Right lobe of liver (tissue), 6 donors: ENCODE results near the gene ERMAP. TPM values are rescaled to one million over a fixed set of nuclear protein-coding genes. Genes with fewer than 3 reads are reported as not detected.

Experiments
- ATAC-seq, 4 donors: fragments of 200-7000 bp; cut with Tn5 transposase; one replicate each; pipeline ENCODE4 v1.9.1; 2020; ENCODE audit warnings: mild to moderate bottlenecking in 4 of 4, moderate library complexity in 4 of 4
- DNase-seq, 3 donors: peaks; one replicate each; pipeline ENCODE4 v3.0.0-alpha.2; 2020
- H3K27ac ChIP-seq, 3 donors: fragments of 200-600 bp; one replicate each; pipeline ENCODE4 v1.8.0; 2022
- H3K27me3 ChIP-seq, 2 donors: fragments of 200-600 bp; one replicate each; pipeline ENCODE4 v1.8.0; 2022
- H3K36me3 ChIP-seq, 4 donors: fragments of 200-600 bp; sonication (generic) in 1 of 4; one replicate each; pipeline versions ENCODE4 v1.5.1 to v1.8.0; 2017 to 2022; ENCODE audit warnings: control low read depth in 1 of 4
- H3K4me1 ChIP-seq, 4 donors: fragments of 200-600 bp; sonication (generic) in 1 of 4; one replicate each; pipeline versions ENCODE4 v1.5.1 to v1.8.0; 2017 to 2022; ENCODE audit warnings: control low read depth in 1 of 4
- H3K4me3 ChIP-seq, 3 donors: fragments of 200-600 bp; one replicate each; pipeline ENCODE4 v1.8.0; 2022
- H3K9me3 ChIP-seq, 4 donors: fragments of 200-600 bp; sonication (generic) in 1 of 4; one replicate each; pipeline versions ENCODE4 v1.5.1 to v1.8.0; 2017 to 2022; ENCODE audit warnings: control low read depth in 1 of 4
- CTCF ChIP-seq, 4 donors: fragments of 200-600 bp in 3 of 4; fragments of 450-650 bp in 1 of 4; IDR thresholded peaks; one replicate each; pipeline versions ENCODE4 v1.5.1 to v1.8.0; 2016 to 2022; ENCODE audit warnings: antibody characterized with exemption in 4 of 4, mild to moderate bottlenecking in 2 of 4
- POLR2A ChIP-seq: fragments of 450-650 bp; IDR thresholded peaks from one replicate; pipeline ENCODE4 v1.6.1; 2017; ENCODE audit warnings: antibody characterized with exemption, mild to moderate bottlenecking
- WGBS: methylation state at CpG from one replicate; pipeline ENCODE4 v1.1.6; 2018; ENCODE audit warnings: low coverage, low lambda C conversion rate; ENCODE audit not compliant: insufficient coverage; ENCODE audit errors: missing lambda C conversion rate; 5-methylcytosine and 5-hydroxymethylcytosine counted together
- intact Hi-C, 2 donors: fragments of 100-400 bp; cut with DNase I; formaldehyde crosslinking; loops; one replicate each; pipeline versions ENCODE4 v1.11.2 to v1.14.1; 2022
- total RNA-seq, 6 experiments: library from RNA; depleted of rRNA in 2 of 6; stranded (reverse); fragments of >200 nt in 2 of 6; fragmentation: NEBNext Ultra II Directional in 3 of 6; extraction: Animal tissue kit (Norgen Biotek cat#: 25700) in 3 of 6; gene quantifications; one replicate each; pipeline versions ENCODE4 v1.1.0 to v1.2.4, GENCODE V29; 2016 to 2023
- donor health status: DM: no; HTN: yes; CAD: no.
- donor health status: DM: no; HTN: no; CAD: no.
- donor health status: DM: no; HTN: no; CAD: no.
- donor health status: DM: no; HTN: yes; CAD: no.
- donor health status: DM: no; HTN: yes; CAD: no.

The ERMAP gene
- total RNA-seq, 6 experiments from 2014 or later: 6.6 to 16.2 (median 13.9) TPM

GRCh38 chr1:42833981-42834380 is 17.1 kb downstream of the ERMAP start:
- Histone ChIP-seq H3K4me1 (no peaks in the 10 kb centered on the region), H3K27me3 (no peaks in the 10 kb centered on the region), H3K27ac (no peak overlapping the region), H3K4me3 (no peak overlapping the region), H3K36me3 (peaks cover 0 to 21% (median 1%) of the 10 kb centered on the region in 4 donors), H3K9me3 (no peaks in the 10 kb centered on the region)
- TF ChIP-seq POLR2A: no peak
- TF ChIP-seq CTCF (IDR thresholded peaks at IDR 0.05): no peak
- ATAC-seq: peak in 2 of 4 donors; percentile 17 to 24
- DNase-seq: no peak
- 85% methylated on average over 3 of the region's 4 CpGs for WGBS
- intact Hi-C loops: no loop called here

DNA sequence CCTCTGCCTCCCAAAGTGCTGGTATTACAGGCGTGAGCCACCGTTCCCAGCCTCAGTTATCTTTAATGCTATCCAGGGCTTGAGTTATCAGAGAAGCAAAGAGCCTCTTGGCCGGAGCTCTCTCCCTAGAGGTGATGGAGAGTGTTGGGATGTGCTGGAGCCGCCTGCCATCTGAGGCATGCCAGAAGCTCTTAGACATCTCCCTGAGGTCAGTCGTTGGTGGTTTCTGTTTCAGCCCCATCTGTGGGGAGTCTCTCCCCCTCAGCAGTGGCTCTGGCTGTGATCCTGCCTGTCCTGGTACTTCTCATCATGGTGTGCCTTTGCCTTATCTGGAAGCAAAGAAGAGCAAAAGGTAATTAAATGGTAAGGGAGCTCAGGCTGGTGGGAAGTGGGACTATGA is 17.9 kb downstream of the ERMAP start:
- Histone ChIP-seq H3K27me3 (no peaks in the 10 kb centered on the region), H3K4me1 (no peaks in the 10 kb centered on the region), H3K9me3 (no peaks in the 10 kb centered on the region), H3K36me3 (peaks cover 0 to 25% (median 1%) of the 10 kb centered on the region in 4 donors), H3K27ac (no peak overlapping the region), H3K4me3 (no peak overlapping the region)
- ATAC-seq: no peak
- 97% methylated on average over 5 of the region's 5 CpGs for WGBS
- no peak for DNase-seq
- intact Hi-C loops: no loop called here
- TF ChIP-seq POLR2A (no peak), CTCF (IDR thresholded peaks at IDR 0.05) (no peak)

GRCh38 chr1:42835422-42835821 is 18.5 kb downstream of the ERMAP start:
- WGBS: 90% methylated on average over 2 of the region's 2 CpGs

GRCh38 chr1:42837709-42838108 is 20.8 kb downstream of the ERMAP start:
- intact Hi-C loops: no loop called here
- Histone ChIP-seq H3K27me3 (no peaks in the 10 kb centered on the region), H3K27ac (no peak overlapping the region), H3K4me3 (no peak overlapping the region), H3K9me3 (no peaks in the 10 kb centered on the region), H3K4me1 (no peaks in the 10 kb centered on the region), H3K36me3 (peaks cover 0 to 16% (median 1%) of the 10 kb centered on the region in 4 donors)
- WGBS: 49% methylated on average over 3 of the region's 3 CpGs
- DNase-seq: no peak
- peak in 3 of 4 donors; percentile 31 to 64 (median 45) for ATAC-seq
- TF ChIP-seq POLR2A (no peak), CTCF (IDR thresholded peaks at IDR 0.05) (no peak)

More at GRCh38 chr1:42835422-42835821, 18.5 kb downstream of the ERMAP start:
- no peak for ATAC-seq
- intact Hi-C loops: no loop called here
- Histone ChIP-seq H3K4me1 (no peaks in the 10 kb centered on the region), H3K27ac (no peak overlapping the region), H3K9me3 (no peaks in the 10 kb centered on the region), H3K27me3 (no peaks in the 10 kb centered on the region), H3K36me3 (peaks cover 0 to 22% (median 1%) of the 10 kb centered on the region in 4 donors), H3K4me3 (no peak overlapping the region)
- TF ChIP-seq POLR2A: no peak
- no peak for TF ChIP-seq CTCF (IDR thresholded peaks at IDR 0.05)
- no peak for DNase-seq
